ENCODE results near the gene ATN1.
A peak's percentile ranks its signal among the peaks of the same experiment; 100 is the strongest.

The ATN1 gene

GRCh38 chr12:6948873-6949594 is 21.3 kb downstream of the ATN1 start:
- no peak overlapping the region for H3K4me3 ChIP-seq (ENCODE audit: low read depth, low read length)
- TF ChIP-seq CTCF (IDR thresholded peaks at IDR 0.05; ENCODE audit: control insufficient read depth, extremely low read depth, insufficient read depth), result no peak
- DNase-seq (ENCODE audit: low read depth), result no peak

GRCh38 chr12:6950401-6950801 is 22.6 kb downstream of the ATN1 start:
- DNase-seq (ENCODE audit: low read depth), result no peak
- no peak overlapping the region for H3K4me3 ChIP-seq (ENCODE audit: low read depth, low read length)
- TF ChIP-seq CTCF (IDR thresholded peaks at IDR 0.05; ENCODE audit: control insufficient read depth, extremely low read depth, insufficient read depth), result 0 out of 2 replicates have a peak, but pooled peaks have one; percentile 8

- no peak for TF ChIP-seq CTCF (IDR thresholded peaks at IDR 0.05; ENCODE audit: control insufficient read depth, extremely low read depth, insufficient read depth)
- H3K4me3 ChIP-seq (ENCODE audit: low read depth, low read length), result no peak within 1 kb of the TSS
- DNase-seq (ENCODE audit: low read depth), result no peak
These were observed 23.2 kb downstream of the ATN1 start, which contains the start of gene PTPN6 for GRCh38 chr12:6950811-6951540. Gene PTPN6, plus strand, starts transcription at chr12:6951356. Its CDS starts 157 bp downstream, at chr12:6951513.

- TF ChIP-seq CTCF (IDR thresholded peaks at IDR 0.05; ENCODE audit: control insufficient read depth, extremely low read depth, insufficient read depth), result no peak
- H3K4me3 ChIP-seq (ENCODE audit: low read depth, low read length), result no peak overlapping the region
- no peak for DNase-seq (ENCODE audit: low read depth)
These were observed 23.9 kb downstream of the ATN1 start for GRCh38 chr12:6951551-6952120.

GRCh38 chr12:6952121-6952862 is 24.5 kb downstream of the ATN1 start:
- no peak for DNase-seq (ENCODE audit: low read depth)

More at GRCh38 chr12:6952121-6952862, 24.5 kb downstream of the ATN1 start:
- no peak overlapping the region for H3K4me3 ChIP-seq (ENCODE audit: low read depth, low read length)
- TF ChIP-seq CTCF (IDR thresholded peaks at IDR 0.05; ENCODE audit: control insufficient read depth, extremely low read depth, insufficient read depth), result no peak
